Measurements from ENCODE around the gene ACADM.
A peak's percentile ranks its signal among the peaks of the same experiment; 100 is the strongest.
"Not testable (repeated sequence)": the region's sequence is repeated elsewhere in the genome, so short reads cannot be mapped to it uniquely, and the experiment has no call there.

The ACADM gene

DNA sequence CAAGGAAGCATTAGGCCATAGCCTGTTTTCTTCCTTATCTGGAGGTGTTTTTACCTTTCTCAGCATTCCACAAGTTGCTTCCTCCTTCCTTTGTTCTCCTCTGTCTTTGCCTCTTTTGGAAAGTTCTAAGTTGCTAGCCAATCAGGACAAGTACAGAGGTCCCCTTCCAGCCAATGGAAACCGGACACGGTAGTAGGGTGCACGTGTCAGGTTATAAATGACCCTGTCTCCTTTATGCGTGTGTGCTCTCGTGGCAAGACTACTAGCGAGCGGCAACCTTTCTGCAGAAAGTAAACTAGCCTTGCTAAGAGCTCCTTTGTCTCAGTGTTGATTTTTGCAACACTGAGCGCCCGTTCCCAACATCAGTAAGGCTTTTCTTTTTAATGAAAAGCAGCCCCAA lies 1.5 kb upstream of the ACADM start:
- Mint-ChIP-seq H3K27me3 (no peaks in the 10 kb centered on the region), H3K4me1 (peaks cover 22% of the 10 kb centered on the region), H3K27ac (peak overlapping the region; percentile 98), H3K9me3 (no peaks in the 10 kb centered on the region), H3K4me3 (peak overlapping the region; percentile 100), H3K36me3 (no peaks in the 10 kb centered on the region)
- ATAC-seq (ENCODE audit: low read depth), result no peak
- no peak for DNase-seq (ENCODE audit: low spot score in 2 of 2)

DNA sequence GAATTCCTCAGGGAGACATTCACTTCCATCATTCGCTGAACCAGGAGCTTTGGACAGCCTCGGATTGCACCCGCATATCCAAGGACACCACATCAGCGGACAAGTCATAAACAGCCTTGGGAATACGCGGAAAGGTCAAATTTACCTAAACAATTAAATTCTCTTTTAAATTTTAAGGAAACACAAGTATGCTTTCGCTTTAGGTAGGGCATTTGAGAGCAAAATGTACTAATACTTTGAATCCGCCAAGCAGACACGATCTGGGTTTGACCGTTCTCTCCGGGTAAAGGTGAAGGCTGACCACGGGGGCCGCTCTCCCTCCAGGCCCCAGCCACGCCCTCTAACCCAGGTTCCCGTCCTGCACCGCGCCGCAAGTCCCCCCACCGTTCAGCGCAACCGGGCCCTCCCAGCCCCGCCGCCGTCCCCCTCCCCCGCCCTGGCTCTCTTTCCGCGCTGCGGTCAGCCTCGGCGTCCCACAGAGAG lies 479 bp upstream of the ACADM start:
- Mint-ChIP-seq H3K9me3 (no peaks in the 10 kb centered on the region), H3K27me3 (no peaks in the 10 kb centered on the region), H3K27ac (peak overlapping the region; percentile 98)

DNA sequence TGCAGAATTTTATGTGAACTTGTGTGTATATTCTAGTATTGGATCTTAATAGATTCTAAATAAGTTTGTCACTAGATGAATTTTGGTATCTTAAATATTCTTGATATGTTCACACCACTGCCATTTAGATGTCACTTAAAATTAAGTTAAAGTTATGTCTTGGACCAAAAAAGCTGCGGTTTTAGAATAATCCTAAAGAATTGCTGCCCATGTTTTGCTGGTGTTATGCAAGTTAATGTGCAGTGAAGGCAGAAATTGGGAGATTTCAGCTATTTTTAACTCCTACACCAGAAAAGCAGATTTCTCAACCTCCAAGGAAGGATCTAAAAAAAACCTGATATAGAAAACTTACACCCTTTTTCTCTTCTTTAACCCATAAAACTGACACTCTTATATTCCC lies 757 bp downstream of the ACADM start:
- Mint-ChIP-seq H3K9me3 (no peaks in the 10 kb centered on the region), H3K36me3 (peaks cover 5% of the 10 kb centered on the region), H3K27ac (peak overlapping the region; percentile 98), H3K4me3 (peak overlapping the region; percentile 100), H3K27me3 (no peaks in the 10 kb centered on the region), H3K4me1 (peaks cover 25% of the 10 kb centered on the region)
- DNase-seq (ENCODE audit: low spot score in 2 of 2), result no peak
- ATAC-seq (ENCODE audit: low read depth), result no peak

More for the DNA sequence above, 479 bp upstream of the ACADM start:
- Mint-ChIP-seq H3K4me1 (peaks cover 25% of the 10 kb centered on the region), H3K36me3 (peaks cover 2% of the 10 kb centered on the region), H3K4me3 (peak overlapping the region; percentile 100)
- peak; percentile 69 for ATAC-seq (ENCODE audit: low read depth)
- DNase-seq (ENCODE audit: low spot score in 2 of 2), result no peak

DNA sequence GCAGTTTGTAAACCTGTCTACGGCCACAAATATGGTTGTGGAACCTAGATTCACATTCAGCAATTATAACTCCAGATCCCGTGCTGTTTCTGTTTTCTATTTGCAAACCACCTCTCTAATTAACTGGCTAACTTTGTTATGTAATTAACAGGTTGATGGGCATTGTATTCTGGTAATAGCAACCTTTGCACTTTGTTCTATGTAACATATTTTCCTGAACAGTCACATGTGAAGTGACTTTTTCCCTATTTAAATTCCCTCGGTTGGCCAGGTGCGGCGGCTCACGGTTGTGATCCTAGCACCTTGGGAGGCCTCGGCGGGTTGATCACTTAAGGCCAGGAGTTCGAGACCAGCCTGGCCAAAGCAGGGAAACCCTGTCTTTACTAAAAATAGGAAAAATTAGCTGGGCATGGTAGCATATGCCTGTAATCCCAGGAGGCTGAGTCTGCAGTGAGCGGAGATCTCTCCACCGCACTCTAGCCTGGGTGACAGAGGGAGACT lies 1.4 kb downstream of the ACADM start:
- Mint-ChIP-seq H3K4me1 (peaks cover 25% of the 10 kb centered on the region), H3K4me3 (peak overlapping the region; percentile 100), H3K36me3 (peaks cover 7% of the 10 kb centered on the region), H3K27me3 (no peaks in the 10 kb centered on the region), H3K9me3 (no peaks in the 10 kb centered on the region), H3K27ac (peak overlapping the region; percentile 98)
- DNase-seq (ENCODE audit: low spot score in 2 of 2) (no peak), ATAC-seq (ENCODE audit: low read depth) (no peak)

DNA sequence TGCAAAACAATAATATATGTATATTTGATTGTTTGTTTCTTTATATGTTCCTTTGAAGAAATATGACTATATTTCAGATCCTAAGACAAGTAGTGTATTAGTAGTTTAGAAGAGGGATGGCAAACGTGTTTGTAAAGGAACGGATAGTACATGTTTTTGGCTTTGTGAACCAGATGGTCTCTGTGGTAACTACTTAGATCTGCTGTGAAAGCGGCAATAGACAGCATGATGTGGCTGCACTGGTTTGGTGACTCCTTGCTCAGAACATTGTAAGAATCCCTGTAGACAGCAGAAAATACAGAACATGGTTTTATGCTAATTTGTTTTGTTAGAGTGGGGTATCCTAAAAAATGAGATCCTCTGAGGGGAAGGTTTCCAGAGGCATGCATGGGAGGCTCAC lies 3.1 kb downstream of the ACADM start:
- peak overlapping the region; percentile 98 for H3K27ac Mint-ChIP-seq
- peaks cover 30% of the 10 kb centered on the region for H3K4me1 Mint-ChIP-seq
- no peaks in the 10 kb centered on the region for H3K9me3 Mint-ChIP-seq
- peaks cover 12% of the 10 kb centered on the region for H3K36me3 Mint-ChIP-seq
- H3K4me3 Mint-ChIP-seq, result peak overlapping the region; percentile 41
- DNase-seq (ENCODE audit: low spot score in 2 of 2), result no peak
- H3K27me3 Mint-ChIP-seq, result no peaks in the 10 kb centered on the region
- ATAC-seq (ENCODE audit: low read depth), result no peak

DNA sequence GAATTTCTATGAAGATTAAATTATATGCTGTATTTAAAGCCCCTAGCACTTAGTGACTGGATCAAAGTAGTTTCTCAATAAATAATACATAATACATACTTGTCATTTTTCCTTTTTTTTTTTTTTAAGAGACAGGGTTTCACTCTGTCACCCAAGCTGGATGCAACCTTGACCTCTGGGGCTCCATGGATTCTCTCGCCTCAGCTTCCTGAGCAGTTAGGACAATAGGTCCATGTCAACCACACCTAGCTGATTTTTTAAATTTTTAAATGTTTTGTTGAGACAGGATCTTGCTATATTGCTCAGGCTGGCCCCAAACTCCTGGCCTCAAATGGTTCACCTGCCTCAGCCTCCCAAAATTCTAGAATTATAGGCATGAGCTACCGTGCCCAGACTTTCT lies 5.9 kb downstream of the ACADM start:
- Mint-ChIP-seq H3K27ac (peak overlapping the region; percentile 75), H3K4me1 (peaks cover 17% of the 10 kb centered on the region), H3K27me3 (no peaks in the 10 kb centered on the region), H3K4me3 (no peak overlapping the region), H3K36me3 (peaks cover 21% of the 10 kb centered on the region), H3K9me3 (no peaks in the 10 kb centered on the region)
- DNase-seq (ENCODE audit: low spot score in 2 of 2), result no peak
- ATAC-seq (ENCODE audit: low read depth), result no peak

DNA sequence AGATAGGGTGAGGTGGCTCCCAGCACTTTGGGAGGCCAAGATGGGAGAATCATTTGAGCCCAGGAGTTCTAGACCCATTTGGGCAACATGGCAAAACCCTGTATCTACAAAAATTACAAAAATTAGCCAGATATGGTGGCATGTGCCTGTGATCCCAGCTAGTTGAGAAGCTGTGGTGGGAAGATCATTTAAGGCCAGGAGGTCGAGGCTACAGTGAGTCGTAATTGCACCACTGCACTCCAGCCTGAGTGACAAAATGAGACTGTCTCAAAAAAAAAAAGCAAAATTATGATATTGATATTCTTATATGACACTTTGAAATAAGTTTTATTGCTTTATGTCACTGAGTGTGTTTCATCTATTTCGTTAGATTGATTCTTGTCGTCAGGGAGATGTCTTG lies 7.4 kb downstream of the ACADM start:
- no peak for DNase-seq (ENCODE audit: low spot score in 2 of 2)
- H3K4me1 Mint-ChIP-seq, result peaks cover 13% of the 10 kb centered on the region
- H3K27me3 Mint-ChIP-seq, result no peaks in the 10 kb centered on the region
- H3K4me3 Mint-ChIP-seq, result no peak overlapping the region
- ATAC-seq (ENCODE audit: low read depth), result no peak
- H3K27ac Mint-ChIP-seq, result peak overlapping the region; percentile 75
- peaks cover 23% of the 10 kb centered on the region for H3K36me3 Mint-ChIP-seq
- H3K9me3 Mint-ChIP-seq, result no peaks in the 10 kb centered on the region

DNA sequence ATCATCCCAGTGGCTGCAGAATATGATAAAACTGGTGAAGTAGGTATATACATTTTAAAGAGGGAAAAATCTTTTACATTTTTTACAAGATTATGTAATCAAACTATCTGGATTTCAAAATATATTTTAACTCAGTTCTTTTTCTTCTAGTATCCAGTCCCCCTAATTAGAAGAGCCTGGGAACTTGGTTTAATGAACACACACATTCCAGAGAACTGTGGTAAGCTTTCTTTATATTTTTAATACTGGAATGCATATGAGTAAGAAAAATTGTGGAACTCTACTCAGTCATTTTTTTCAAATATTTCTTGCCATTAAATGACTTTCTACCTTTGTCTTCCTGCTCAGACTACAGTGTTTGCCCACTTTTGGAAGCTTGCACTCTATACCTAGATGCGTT lies 8.2 kb downstream of the ACADM start:
- H3K4me3 Mint-ChIP-seq, result no peak overlapping the region
- peaks cover 10% of the 10 kb centered on the region for H3K4me1 Mint-ChIP-seq
- DNase-seq (ENCODE audit: low spot score in 2 of 2), result no peak
- no peaks in the 10 kb centered on the region for H3K27me3 Mint-ChIP-seq
- H3K36me3 Mint-ChIP-seq, result peaks cover 23% of the 10 kb centered on the region
- H3K27ac Mint-ChIP-seq, result no peak overlapping the region
- H3K9me3 Mint-ChIP-seq, result no peaks in the 10 kb centered on the region
- ATAC-seq (ENCODE audit: low read depth), result no peak

DNA sequence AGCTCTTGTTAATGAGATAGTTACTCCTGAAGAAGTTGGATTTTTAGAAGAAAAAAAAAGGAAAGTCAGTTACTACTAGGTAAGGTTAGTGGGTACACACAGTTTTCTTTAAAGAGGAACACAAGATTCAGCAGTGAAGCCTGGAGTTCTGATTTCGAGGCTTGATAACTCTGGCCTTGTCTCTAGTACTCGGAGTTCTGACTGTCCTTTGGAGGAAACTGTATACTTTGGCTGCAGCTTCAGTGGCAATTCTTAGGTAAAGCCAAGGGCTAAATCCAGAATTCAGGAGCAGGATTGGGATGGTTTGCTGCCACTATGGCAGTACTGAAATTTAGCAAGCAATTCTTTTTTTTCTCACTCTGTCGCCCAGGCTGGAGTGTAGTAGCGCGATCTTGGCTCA lies 9.2 kb downstream of the ACADM start:
- DNase-seq (ENCODE audit: low spot score in 2 of 2) (no peak), ATAC-seq (ENCODE audit: low read depth) (no peak)
- Mint-ChIP-seq H3K27ac (no peak overlapping the region), H3K9me3 (no peaks in the 10 kb centered on the region), H3K27me3 (no peaks in the 10 kb centered on the region), H3K36me3 (peaks cover 22% of the 10 kb centered on the region), H3K4me1 (peaks cover 4% of the 10 kb centered on the region), H3K4me3 (no peak overlapping the region)

DNA sequence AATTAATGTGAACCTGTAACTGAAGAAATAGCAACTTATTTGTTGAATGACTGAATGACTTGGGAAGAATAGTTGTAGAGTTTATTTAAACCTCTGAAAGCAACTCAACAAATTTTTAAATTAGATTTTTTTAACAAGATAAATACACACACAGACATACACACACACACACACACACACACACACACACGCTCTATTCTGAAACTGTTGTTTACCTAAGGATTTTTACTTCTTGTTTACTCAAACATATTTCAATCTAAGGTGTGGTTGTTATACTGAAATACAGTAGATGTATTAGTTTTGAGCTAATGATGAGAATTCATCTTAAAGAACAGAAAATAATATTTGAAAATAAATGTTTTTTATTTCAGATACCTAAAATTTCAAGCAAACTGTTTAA lies 11.5 kb downstream of the ACADM start:
- no peaks in the 10 kb centered on the region for H3K9me3 Mint-ChIP-seq
- H3K4me3 Mint-ChIP-seq, result no peak overlapping the region
- H3K4me1 Mint-ChIP-seq, result peaks cover 4% of the 10 kb centered on the region
- H3K36me3 Mint-ChIP-seq, result peaks cover 24% of the 10 kb centered on the region
- H3K27me3 Mint-ChIP-seq, result no peaks in the 10 kb centered on the region
- DNase-seq (ENCODE audit: low spot score in 2 of 2) (no peak), ATAC-seq (ENCODE audit: low read depth) (no peak)
- no peak overlapping the region for H3K27ac Mint-ChIP-seq

DNA sequence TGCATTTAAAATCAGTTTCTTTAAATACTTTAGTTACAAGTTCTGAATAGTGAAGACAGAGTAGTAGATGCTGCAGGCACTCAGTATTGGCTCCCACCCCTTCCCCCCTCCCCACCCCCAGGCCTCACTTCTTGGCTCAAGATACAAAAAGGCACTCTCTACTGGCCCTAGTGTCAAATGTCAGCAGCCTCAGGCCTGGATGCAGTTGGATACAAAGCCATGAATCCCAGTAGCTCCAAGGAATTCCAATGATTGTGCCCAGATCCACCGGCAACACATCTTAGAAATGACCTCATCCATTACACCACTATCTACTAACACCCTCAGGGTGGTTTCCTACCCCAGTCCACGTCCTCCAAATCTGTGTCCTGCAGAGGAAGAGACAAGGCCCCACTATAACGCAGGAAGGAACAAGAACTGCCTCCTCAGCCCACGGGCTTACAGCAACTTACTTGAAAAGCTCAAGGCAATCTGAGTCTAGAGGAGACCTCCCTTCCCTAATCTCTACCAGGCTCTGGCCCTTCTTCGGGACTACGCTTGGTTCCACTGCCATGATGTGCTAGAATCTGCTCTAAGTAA lies 17.6 kb downstream of the ACADM start:
- ATAC-seq (ENCODE audit: low read depth) (no peak), DNase-seq (ENCODE audit: low spot score in 2 of 2) (no peak)
- Mint-ChIP-seq H3K27me3 (no peaks in the 10 kb centered on the region), H3K36me3 (peaks cover 21% of the 10 kb centered on the region), H3K4me1 (peaks cover 3% of the 10 kb centered on the region), H3K27ac (no peak overlapping the region), H3K4me3 (no peak overlapping the region), H3K9me3 (no peaks in the 10 kb centered on the region)

DNA sequence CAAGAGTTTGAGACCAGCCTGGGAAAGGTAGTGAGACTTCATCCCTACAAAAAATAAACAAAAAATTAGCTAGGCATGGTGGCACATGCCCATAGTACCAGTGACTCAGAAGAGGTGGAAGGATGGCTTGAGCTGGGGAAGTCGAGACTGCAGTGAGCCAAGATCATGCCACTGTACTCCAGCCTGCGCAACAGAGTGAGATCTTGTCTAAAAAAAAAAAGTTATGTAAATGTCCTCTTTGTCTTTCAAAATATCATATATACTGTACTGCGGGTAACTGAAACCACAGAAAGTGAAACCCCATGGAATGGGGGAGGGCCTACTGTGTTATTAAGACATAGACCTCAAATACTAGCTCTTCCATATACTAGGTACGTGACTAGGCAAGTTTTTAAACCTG lies 20.8 kb downstream of the ACADM start:
- H3K27ac Mint-ChIP-seq, result peak overlapping the region; percentile 49
- DNase-seq (ENCODE audit: low spot score in 2 of 2) (no peak), ATAC-seq (ENCODE audit: low read depth) (peak; percentile 78)
- no peaks in the 10 kb centered on the region for H3K9me3 Mint-ChIP-seq
- no peak overlapping the region for H3K4me3 Mint-ChIP-seq
- H3K4me1 Mint-ChIP-seq, result peaks cover 3% of the 10 kb centered on the region
- no peaks in the 10 kb centered on the region for H3K27me3 Mint-ChIP-seq
- peaks cover 21% of the 10 kb centered on the region for H3K36me3 Mint-ChIP-seq

DNA sequence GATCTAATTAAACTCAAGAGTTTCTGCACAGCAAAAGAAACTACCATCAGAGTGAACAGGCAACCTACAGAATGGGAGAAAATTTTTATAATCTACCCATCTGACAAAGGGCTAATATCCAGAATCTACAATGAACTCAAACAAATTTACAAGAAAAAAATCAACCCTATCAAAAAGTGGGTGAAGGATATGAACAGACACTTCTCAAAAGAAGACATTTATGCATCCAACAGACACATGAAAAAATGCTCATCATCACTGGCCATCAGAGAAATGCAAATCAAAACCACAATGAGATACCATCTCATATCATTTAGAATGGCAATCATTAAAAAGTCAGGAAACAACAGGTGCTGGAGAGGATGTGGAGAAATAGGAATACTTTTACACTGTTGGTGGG lies 32.7 kb downstream of the ACADM start:
- Mint-ChIP-seq H3K27ac (peak overlapping the region; percentile 39), H3K36me3 (peaks cover 31% of the 10 kb centered on the region)
- H3K4me1 Mint-ChIP-seq; H3K4me3 Mint-ChIP-seq; H3K27me3 Mint-ChIP-seq; H3K9me3 Mint-ChIP-seq; DNase-seq (ENCODE audit: low spot score in 2 of 2); ATAC-seq (ENCODE audit: low read depth): not testable (repeated sequence)

DNA sequence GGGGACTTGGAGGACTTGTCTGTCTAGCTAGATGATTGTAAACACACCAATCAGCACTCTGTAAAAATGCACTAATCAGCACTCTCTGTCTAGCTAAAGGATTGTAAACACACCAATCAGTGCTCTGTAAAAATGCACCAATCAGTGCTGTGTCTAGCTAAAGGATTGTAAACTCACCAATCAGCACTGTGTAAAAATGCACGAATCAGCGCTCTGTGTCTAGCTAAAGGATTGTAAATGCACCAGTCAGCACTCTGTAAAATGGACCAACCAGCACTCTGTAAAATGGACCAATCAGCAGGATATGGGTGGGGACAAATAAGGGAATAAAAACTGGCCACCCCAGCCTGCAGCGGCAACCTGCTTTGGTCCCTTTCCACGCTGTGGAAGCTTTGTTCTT lies 34.0 kb downstream of the ACADM start:
- H3K27me3 Mint-ChIP-seq; H3K9me3 Mint-ChIP-seq; H3K4me3 Mint-ChIP-seq; H3K27ac Mint-ChIP-seq; ATAC-seq (ENCODE audit: low read depth); H3K4me1 Mint-ChIP-seq; DNase-seq (ENCODE audit: low spot score in 2 of 2): not testable (repeated sequence)
- peaks cover 26% of the 10 kb centered on the region for H3K36me3 Mint-ChIP-seq

DNA sequence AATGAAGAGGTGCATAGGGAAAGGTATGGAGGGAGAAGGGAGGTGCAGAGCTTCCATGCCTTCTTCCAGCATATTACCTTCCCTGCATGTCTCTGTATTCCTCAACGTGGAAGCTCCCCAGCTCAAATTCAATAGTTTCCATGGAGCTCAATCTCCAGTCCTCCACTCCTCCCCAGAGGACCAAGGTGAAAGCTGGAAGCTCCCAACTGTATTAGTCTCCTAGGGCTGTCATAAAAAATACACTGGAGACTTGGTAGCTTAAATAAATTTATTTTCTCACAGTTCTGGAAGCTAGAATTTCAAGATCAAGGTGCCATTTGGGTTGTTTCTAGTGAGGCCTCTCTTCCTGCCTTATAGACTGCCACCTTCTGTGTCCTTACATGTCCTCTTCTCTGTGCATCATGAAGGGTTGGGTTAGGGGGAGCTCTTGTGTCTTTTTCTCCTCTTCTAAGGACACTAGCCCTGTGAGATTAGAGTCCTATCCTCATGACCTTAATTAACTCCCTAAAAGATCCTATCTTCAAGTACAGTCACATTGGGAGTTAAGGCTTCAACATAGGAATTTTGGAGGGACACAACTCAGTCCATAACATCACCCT lies 39.6 kb downstream of the ACADM start:
- ATAC-seq (ENCODE audit: low read depth) (no peak), DNase-seq (ENCODE audit: low spot score in 2 of 2) (no peak)
- H3K36me3 Mint-ChIP-seq, result peaks cover 5% of the 10 kb centered on the region
- no peaks in the 10 kb centered on the region for H3K9me3 Mint-ChIP-seq
- no peak overlapping the region for H3K4me3 Mint-ChIP-seq
- H3K27me3 Mint-ChIP-seq, result no peaks in the 10 kb centered on the region
- peak overlapping the region; percentile 38 for H3K27ac Mint-ChIP-seq
- H3K4me1 Mint-ChIP-seq, result peaks cover 2% of the 10 kb centered on the region
